Superior temporal gyrus (tissue), 1 donor: ENCODE data around the gene DRC3.
A peak's percentile ranks its signal among the peaks of the same experiment; 100 is the strongest.

Experiments
- DNase-seq: peaks from one replicate; pipeline ENCODE4 v3.0.0-alpha.2; 2016; ENCODE audit errors: extremely low spot score

The DRC3 gene

DNA sequence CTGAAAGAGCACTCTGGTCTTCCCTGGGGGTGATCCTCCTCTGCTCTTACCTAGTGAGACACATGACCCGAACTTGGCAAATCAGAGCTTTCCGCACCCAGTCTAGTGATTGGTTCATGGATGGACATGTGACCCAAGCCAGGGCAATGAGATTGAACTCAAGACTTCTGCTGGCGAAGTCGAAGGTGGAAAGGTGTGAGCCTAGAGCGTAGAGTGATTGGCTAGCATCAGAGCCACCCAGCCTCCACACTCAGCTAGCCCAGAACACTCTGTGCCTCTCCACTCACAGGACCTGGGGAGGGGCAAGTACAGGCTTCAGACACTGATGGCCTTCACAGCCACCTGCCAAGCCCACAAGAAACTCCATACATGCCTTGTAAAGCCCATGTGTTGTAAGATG, 48.7 kb downstream of the DRC3 start:
- DNase-seq, result no peak

- DNase-seq, result peak; percentile 29
These were observed 52.7 kb downstream of the DRC3 start for GRCh38 chr17:18025241-18025944.

DNA sequence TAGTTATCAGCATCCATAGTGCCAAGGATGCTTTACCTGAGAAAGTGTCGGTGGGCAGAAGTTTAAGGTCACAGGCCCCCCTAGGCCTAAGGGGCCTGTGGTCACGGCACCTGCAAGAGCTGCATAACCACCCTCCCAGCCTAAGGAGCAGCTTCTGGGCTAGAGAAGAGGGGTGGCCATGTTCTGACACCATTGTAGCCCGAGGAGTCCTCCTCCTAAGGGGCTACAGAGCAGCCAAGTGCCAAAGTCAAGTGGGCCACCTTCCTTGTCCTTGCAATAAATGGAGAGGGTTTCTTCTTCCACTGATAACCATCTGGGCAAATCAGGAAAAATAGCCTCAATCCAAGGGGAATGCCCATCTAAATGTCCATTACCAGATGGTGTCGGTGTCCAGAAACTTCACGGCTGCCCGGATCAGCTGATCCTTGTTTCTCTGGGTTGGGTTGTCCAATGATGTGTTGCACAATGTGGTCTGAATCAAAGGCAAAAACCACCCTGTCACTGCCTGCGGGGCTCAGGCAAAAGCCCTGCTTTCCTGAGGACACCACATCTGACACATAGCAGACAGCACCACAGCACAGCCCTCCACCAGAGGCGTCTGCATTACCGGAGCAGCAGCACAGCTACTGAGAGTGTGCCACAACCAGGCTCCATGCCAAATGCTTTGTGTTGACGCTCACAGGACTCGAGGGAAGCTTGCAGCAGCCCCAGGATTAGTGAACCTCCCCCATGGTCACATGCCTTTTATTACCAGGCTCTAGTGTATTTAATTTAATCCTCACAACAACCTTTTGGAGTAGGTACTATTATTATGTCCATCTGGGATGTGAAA, 53.5 kb downstream of the DRC3 start:
- peak; percentile 73 for DNase-seq

DNA sequence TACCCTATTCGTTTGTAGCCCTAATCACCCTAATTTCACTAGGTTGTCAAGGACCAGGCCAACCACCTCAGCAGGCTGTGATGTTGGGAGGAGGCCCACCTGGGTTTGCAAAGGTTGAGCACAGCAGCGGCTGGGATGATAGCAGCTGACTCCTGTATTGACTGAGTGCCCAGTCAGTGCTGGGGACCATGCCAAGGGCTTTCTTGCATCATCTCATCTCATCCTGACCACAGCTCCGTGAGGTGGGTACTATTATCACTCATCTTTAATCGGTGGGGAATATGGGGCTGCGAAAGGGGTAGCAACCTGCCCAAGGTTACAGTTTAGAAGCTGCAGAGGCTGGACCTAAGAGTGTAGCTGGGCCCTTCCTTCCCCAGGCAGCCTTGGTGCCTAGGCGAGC, 54.6 kb downstream of the DRC3 start:
- no peak for DNase-seq

GRCh38 chr17:18028114-18028951, 55.7 kb downstream of the DRC3 start:
- no peak for DNase-seq

DNA sequence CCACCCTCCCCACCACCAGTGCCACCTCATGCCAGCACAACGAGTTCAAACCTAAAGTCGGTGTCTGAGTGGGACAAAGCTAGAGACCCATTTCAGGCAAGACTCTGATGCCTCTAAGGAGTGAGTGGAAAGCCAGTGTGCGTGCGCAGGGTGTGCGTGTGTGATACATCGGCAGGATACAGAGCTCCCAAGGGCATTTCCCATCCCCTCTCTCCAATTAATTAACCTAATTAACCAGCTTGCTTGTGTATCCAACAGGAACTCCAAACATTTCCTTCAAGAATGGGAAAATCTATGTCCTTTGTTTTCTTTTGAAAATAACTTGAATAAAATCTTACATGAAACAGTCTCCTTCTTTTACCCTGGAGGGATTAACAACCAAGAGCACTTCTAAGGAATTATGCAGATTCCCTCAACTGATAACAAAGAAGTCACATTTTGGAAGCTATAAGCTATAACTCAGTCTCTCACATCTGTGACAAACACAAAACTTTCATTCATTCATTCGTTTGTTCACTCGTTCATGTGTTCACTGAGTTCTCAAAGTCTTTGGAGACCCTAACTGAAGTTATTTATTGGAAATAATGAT, 56.4 kb downstream of the DRC3 start:
- DNase-seq, result no peak

DNA sequence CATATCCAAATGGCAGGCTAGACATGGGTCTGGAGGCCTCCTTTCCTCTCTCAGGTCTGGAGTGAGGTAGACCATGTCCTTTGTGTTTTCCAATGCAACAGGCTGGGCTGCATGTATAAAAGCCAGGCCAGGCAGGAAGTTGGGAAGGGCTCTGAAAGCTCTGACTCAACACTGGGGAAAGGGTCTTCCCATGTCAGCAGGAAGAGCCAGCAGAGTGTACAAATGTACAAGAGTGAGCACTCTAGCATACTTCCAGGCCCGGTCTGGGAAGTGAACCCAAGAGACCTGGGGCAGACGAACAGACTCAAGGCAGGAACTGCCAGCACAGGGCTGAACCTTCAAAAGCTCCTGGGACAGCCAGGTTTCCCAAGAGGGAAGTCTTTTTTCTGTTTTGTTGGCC, 59.3 kb downstream of the DRC3 start:
- no peak for DNase-seq

GRCh38 chr17:18033442-18034099, 60.9 kb downstream of the DRC3 start:
- DNase-seq, result peak; percentile 92

DNA sequence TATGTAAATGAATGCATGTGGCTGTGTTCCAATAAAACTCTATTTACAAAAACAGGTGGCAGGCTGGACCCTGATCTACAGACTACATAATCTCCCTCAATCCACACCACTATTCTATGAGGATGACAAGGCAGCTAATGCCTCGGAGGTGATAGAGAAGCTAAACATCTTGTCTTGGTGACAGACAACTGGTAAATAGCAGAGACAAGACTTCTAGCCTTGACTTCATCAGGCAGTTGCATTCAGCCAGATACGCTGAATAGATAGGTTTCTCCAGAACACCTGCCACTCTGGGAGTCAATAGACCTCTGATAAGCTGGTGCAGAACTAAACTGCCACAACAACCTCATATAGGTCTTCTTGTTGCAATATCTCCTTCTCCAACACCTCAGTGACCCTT, 63.0 kb downstream of the DRC3 start:
- DNase-seq, result no peak

- no peak for DNase-seq
These were observed 64.8 kb downstream of the DRC3 start for GRCh38 chr17:18037486-18037885.

DNA sequence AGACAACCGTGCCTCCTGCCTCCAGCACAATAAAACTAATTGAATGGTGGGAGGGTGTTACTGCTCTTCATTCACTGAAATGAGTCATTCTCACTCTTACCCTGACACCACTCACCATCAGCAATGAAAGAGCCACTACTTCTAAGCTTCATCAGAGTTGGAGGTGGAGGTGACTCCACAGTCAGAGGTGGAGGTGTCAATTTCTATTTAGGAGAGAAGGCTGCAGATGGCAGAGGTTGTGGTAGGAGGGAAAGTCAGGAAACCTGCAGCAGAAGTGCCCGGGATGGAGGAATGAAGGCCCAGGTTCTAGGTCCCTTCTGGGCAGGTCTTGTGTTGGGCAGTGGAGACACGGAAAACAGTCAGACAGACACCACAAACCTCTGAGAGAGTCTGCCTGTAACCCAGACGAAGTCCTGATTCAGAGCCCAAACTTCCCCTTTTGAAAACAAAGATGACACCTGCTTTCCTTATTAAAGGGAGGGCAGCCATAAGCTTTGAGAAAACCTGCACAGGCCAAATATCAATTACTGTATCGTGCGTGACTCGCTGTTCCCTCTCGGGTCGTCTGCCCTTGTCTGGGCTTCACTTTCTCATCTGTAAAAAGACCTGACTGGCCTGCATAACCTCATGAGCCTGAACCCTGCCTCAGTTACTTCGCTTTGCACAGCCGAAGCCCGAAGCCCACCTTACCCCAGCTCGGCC, 65.6 kb downstream of the DRC3 start:
- DNase-seq, result peak; percentile 27

- peak; percentile 99 for DNase-seq
These were observed 66.3 kb downstream of the DRC3 start, which contains the start of the genes ATPAF2 and GID4 for GRCh38 chr17:18038861-18039534. Gene ATPAF2, minus strand, starts transcription at chr17:18039168. Its CDS starts 155 bp downstream, at chr17:18039013. Gene GID4, plus strand, starts transcription at chr17:18039408. Its CDS starts 57 bp downstream, at chr17:18039465.

DNA sequence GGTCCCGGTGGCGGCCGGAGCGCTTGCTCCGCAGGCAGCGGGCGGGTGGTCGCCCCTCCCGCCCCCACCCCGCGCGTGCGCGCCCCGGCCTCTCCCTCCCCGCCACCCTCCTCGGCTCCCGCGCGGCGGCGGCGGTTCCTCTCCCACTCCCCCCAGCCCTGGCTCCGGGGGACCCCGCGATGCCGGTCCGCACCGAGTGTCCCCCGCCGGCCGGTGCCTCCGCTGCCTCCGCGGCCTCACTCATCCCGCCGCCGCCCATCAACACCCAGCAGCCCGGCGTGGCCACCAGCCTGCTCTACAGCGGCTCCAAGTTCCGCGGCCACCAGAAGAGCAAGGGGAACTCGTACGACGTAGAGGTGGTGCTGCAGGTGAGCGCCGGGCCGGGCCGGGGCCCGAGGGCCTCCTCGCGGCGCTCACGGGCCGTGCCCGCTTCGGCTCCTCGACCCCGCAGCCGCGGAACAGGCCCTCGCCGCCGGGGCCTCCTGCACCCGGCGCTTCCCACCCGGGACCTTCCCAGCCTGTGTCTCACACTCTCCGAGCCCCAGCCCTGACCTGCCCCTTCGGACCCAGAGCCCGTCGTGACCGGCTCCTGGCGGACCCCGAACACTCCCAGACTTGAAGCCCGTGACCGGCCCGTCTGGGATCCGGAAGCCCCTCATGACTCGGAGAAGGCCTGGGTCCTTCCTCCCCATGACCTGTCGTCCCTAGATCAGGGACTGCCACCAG, 67.0 kb downstream of the DRC3 start:
- no peak for DNase-seq

GRCh38 chr17:18040261-18040858, 67.7 kb downstream of the DRC3 start:
- no peak for DNase-seq

DNA sequence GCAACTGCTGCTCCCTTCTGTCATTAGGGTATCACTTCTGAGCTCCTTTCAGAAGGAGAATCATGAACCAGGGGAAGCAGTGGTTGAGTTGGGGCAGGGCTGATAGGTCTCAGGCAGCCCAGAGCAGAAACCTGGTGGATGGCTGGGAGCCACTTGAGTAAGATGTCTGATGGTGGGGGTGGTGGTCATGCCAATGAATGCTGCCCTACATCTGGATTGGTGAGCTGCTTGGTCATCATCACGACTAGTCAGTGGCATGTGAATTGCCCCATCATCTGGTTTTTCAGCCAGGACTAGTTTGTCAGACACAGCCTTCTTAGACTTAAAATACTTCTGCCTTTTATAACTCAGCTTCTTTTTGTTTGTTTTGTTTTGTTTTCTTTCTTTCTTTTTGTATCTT, 69.1 kb downstream of the DRC3 start:
- no peak for DNase-seq

DNA sequence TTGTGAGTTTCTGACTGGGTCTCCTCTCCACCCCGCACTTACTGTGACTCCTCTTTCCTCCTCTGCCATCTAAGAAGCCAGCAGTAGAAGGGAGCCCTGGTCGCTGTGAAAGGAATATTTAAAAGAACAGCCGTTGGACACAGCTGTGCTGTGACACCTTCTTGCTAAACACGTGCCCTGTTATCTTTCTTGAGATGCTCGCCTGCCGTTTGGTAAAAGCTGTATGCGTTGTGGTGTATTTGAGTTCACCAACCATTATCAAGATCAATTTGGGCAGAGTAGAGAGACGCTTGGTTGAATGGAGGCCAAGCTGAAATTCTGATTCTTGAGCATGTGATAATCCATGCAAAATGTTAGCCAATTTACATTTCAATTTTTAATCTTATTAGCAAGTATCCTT, 70.3 kb downstream of the DRC3 start:
- no peak for DNase-seq

DNA sequence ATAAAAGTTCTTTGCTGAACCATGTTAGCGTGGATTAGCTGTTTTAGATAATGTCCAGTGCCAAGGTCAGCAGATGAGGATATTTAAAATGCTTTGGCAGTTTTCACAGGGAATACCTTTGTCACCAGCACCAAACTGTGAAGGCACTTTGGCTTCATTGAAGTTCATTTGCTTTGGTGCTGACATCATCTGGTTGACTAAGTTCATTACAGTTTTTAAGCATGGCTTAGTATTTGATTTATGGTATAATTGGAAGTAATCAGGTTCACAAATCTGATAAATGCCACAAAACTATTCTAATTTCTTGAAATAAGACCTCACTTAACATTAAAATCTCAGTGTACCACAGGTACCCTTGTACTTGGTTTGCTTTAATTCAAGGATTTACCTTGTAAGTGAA, 70.8 kb downstream of the DRC3 start:
- peak; percentile 70 for DNase-seq

- no peak for DNase-seq
These were observed 71.9 kb downstream of the DRC3 start for GRCh38 chr17:18044609-18045008.
